ENCODE data around the gene ERGIC1. TPM values are rescaled to one million over a fixed set of nuclear protein-coding genes. Genes with fewer than 3 reads are reported as not detected.

ERGIC1 gene
- total and polyA plus RNA-seq, 2 of the 8 experiments (the other 6 are each of a cell fraction or from before 2014, with no cell fraction given): 95.3 to 106 TPM

- Histone ChIP-seq H3K79me1 (ENCODE audit: low read depth, low read length) (no peaks in the 10 kb centered on the region), H3K27ac (ENCODE audit: low read depth, low read length) (no peak overlapping the region), H3K27me3 (replicated peaks in 1 of 4; ENCODE audit: control insufficient read depth in 3 of 4, extremely low read depth in 1 of 4, insufficient read depth in 3 of 4, low read length in 3 of 4) (no peaks in the 10 kb centered on the region; a peak in 1 of 7 replicates), H2BK15ac (ENCODE audit: low read length) (no peak overlapping the region), H3K36me3 (ENCODE audit: control insufficient read depth in 2 of 4, insufficient read depth in 4 of 4, low read length in 3 of 4) (no peaks in the 10 kb centered on the region), H2BK12ac (ENCODE audit: low read depth, low read length) (no peak overlapping the region), H3K9ac (replicated peaks in 1 of 4; ENCODE audit: extremely low read depth in 1 of 4, low read depth in 3 of 4, low read length in 3 of 4) (no peak overlapping the region), H3K4me1 (replicated peaks in 1 of 4; ENCODE audit: control insufficient read depth in 3 of 4, insufficient read depth in 4 of 4, low read length in 3 of 4) (no peaks in the 10 kb centered on the region), H2BK120ac (replicated peaks; ENCODE audit: low read depth, low read length) (no peak overlapping the region), H3K23ac (ENCODE audit: insufficient read length) (no peak overlapping the region), H2AFZ (ENCODE audit: low read length) (no peak overlapping the region), H3K9me3 (ENCODE audit: insufficient read depth in 2 of 2, low read depth in 1 of 2, low read length in 1 of 2) (no peaks in the 10 kb centered on the region), H3K23me2 (ENCODE audit: low read depth, low read length) (no peaks in the 10 kb centered on the region), H3K18ac (ENCODE audit: extremely low read depth, low read length) (no peak overlapping the region), H4K91ac (replicated peaks; ENCODE audit: insufficient read length, low read length) (no peak overlapping the region), H4K8ac (ENCODE audit: extremely low read depth, insufficient read depth, low read length) (peak overlapping the region; percentile 19; the same call in 1 of the 2 replicates), H2BK5ac (ENCODE audit: low read depth, low read length) (no peak overlapping the region), H3K4me2 (ENCODE audit: insufficient read depth in 1 of 2, low read depth in 2 of 2, low read length in 2 of 2) (no peak overlapping the region), H3K14ac (ENCODE audit: insufficient read length) (no peak overlapping the region), H3K56ac (replicated peaks; ENCODE audit: insufficient read length, low read depth, low read length) (no peak overlapping the region), H4K20me1 (replicated peaks in 1 of 2; ENCODE audit: control insufficient read depth in 1 of 2, insufficient read depth in 2 of 2, low read length in 2 of 2) (no peaks in the 10 kb centered on the region), H2BK20ac (ENCODE audit: low read length) (no peak overlapping the region), H3K4ac (replicated peaks; ENCODE audit: insufficient read length, low read depth, low read length) (no peak overlapping the region), H2AK5ac (ENCODE audit: low read depth, low read length) (no peak overlapping the region), H4K5ac (ENCODE audit: insufficient read length, low read depth, low read length) (no peak overlapping the region), H3K79me2 (ENCODE audit: control insufficient read depth in 1 of 2, insufficient read depth in 2 of 2, low read length in 2 of 2) (no peaks in the 10 kb centered on the region), H3K4me3 (ENCODE audit: extremely low read depth in 1 of 4, insufficient read depth in 2 of 4, low read depth in 3 of 4, low read length in 4 of 4) (no peak overlapping the region)
- ChIA-PET CTCF (ENCODE audit: partially characterized antibody) (interaction anchor here (1.3 kb wide), 1 partner anchor 79 kb away, joined by 4 read pairs; no protein-coding TSS in a partner anchor), POLR2A (ENCODE audit: partially characterized antibody) (interaction anchor here (1.4 to 1.9 kb wide), 2 partner anchors 24 to 26 kb away, joined by 3 to 4 read pairs; no protein-coding TSS in a partner anchor)
- 88% methylated on average over 11 of the region's 13 CpGs; no CpG with 5 or more reads in 1 of the 2 experiments for WGBS, 2 experiments (ENCODE audit: extremely low coverage in 1 of 2, insufficient coverage in 1 of 2, insufficient read length in 1 of 2, insufficient replicate concordance in 2 of 2, low coverage in 1 of 2, low lambda C conversion rate in 2 of 2, missing lambda C conversion rate in 1 of 2)
- DNase-seq (ENCODE audit: low read depth in 1 of 2, low spot score in 2 of 2) (no peak), FAIRE-seq (no peak)
- TF ChIP-seq CTBP2 (IDR thresholded peaks at IDR 0.05; ENCODE audit: borderline replicate concordance, insufficient read depth, insufficient read length, low read length) (no peak), NRF1 (IDR thresholded peaks at IDR 0.05; ENCODE audit: low read depth, low read length) (no peak), ATF2 (IDR thresholded peaks at IDR 0.05; ENCODE audit: low read length) (no peak), GTF2F1 (IDR thresholded peaks at IDR 0.05; ENCODE audit: borderline replicate concordance, low read depth, low read length) (no peak), SIN3A (conservative IDR thresholded peaks at IDR 0.05 in 1 of 2, IDR thresholded peaks at IDR 0.05 in 1 of 2; ENCODE audit: low read depth in 1 of 2, low read length in 2 of 2) (no peak), EP300 (IDR thresholded peaks at IDR 0.05; ENCODE audit: borderline replicate concordance in 1 of 2, low read depth in 2 of 2, low read length in 2 of 2) (no peak), TAF1 (IDR thresholded peaks at IDR 0.05; ENCODE audit: low read depth, low read length) (no peak), FOSL1 (IDR thresholded peaks at IDR 0.05; ENCODE audit: insufficient read depth, low read depth, low read length) (no peak), POU5F1 (IDR thresholded peaks at IDR 0.05; ENCODE audit: low read depth, low read length) (no peak), HDAC2 (IDR thresholded peaks at IDR 0.05; ENCODE audit: borderline replicate concordance in 1 of 2, low read depth in 2 of 2, low read length in 2 of 2) (no peak)
These were observed 38.6 kb upstream of the ERGIC1 start for GRCh38 chr5:172795318-172795977.
